Right lobe of liver (tissue), 4 donors: ENCODE measurements around the gene F2R.

Experiments
- CTCF ChIP-seq, 4 donors: fragments of 200-600 bp in 3 of 4; fragments of 450-650 bp in 1 of 4; IDR thresholded peaks; one replicate each; pipeline versions ENCODE4 v1.5.1 to v1.8.0; 2016 to 2022; ENCODE audit warnings: antibody characterized with exemption in 4 of 4, mild to moderate bottlenecking in 2 of 4
- POLR2A ChIP-seq: fragments of 450-650 bp; IDR thresholded peaks from one replicate; pipeline ENCODE4 v1.6.1; 2017; ENCODE audit warnings: antibody characterized with exemption, mild to moderate bottlenecking
- donor health status: DM: no; HTN: no; CAD: no.
- donor health status: DM: no; HTN: no; CAD: no.
- donor health status: DM: no; HTN: yes; CAD: no.

GRCh38 chr5:76771705-76772405 lies 55.9 kb downstream of the F2R start:
- TF ChIP-seq CTCF (IDR thresholded peaks at IDR 0.05): no peak
- no peak for TF ChIP-seq POLR2A
